GM19452 (cell line): ENCODE results near the gene POTEF.
"Not testable (repeated sequence)": the region's sequence is repeated elsewhere in the genome, so short reads cannot be mapped to it uniquely, and the experiment has no call there.

Experiments
- ATAC-seq: cut with Tn5 transposase; IDR thresholded peaks from one replicate; pipeline ENCODE4 v1.9.1; 2021; ENCODE audit not compliant: unreplicated experiment

POTEF gene

DNA sequence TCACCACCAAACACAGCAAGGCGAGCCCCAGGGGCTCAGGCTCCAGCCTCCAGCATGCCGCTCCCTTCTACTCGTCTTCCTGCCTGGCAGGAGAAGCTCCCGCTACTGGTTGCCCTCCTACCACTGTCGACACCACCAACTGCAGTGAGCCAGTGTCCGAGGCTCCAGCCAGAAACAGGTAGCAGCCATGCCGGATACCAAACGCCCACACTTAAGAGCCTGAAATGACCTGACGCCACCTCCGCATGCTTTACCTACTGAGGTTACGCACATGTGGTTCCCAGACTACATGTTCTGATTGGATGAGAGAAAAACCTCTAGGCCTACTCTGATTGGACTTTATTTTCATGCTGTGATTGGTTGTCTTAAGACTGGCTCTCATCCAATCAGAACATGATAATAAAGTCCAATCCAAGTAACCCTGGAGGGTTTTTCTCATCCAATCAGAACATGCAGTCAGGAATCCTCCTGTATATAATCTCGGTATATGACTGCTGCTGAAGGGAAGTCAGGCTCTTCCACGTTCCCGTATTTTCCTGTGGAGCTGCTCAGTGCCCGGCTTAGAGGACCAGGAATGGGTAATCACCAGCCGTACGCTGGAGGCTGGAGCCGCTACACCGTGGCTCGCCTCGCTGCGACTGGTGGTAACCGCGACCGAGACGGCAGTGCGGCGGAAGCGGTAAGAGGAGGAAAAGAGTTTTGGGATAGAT, at the start of gene POTEF:
TSS of gene POTEF (minus strand) at position 103 of the 710 bp plus-strand sequence. CDS start 8,707 bp downstream, outside the sequence.
- ATAC-seq: not testable (repeated sequence)

DNA sequence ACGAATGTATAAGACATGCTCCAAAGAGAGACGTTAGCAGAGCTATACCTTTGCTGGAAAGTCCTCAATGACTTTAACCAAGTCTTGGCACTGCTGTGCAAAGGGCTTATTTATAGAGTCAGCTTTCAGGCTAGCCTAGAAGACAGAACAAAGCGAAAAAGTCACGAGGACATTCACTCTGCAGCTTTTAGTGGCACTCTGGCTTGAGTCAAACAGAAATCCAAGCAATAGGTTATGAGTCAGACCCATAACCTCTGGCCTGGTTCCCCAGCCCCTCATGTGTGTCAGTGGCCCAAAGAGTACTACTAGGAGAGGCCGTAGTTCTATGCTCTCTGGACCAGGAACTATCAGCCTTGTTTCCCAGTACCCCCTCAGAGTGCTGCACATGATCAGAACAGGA, 45.8 kb upstream of the POTEF start:
- ATAC-seq: not testable (repeated sequence)

DNA sequence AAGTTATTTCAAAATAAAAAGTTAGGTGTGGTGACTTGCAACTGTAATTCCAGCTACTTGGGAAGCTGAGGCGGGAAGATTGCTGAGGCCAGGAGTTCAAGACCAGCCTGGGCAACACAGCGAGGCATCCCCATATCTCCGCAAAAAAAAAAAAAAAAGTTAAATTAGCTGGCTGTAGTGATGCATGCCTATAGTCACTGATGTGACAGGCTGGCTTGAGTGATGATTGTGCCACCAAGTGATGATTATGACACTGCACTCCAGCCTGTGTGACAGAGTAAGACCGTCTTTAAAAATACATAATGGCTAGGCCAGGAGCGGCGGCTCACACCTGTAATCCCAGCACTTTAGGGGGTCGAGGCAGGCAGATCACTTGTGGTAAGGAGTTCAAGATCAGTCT, 40.9 kb upstream of the POTEF start:
- ATAC-seq: no peak

DNA sequence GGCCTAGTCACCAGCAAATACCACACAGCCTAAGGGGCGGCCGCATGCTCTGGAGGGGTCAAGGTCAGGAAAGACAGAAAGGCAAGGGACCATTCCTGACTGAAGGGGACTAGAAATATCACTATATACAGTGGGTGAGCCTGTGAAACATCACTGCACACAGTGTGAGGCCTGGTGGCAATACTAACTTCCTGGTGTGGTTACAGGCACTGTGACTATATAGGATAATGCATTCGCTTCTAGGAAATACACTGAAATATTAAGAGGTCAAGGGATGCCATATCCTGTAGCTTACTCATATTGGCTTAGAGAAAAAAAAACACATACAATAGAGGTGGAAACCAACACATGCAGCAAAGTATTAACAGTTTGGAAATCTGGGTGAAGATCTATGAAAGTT, 40.1 kb upstream of the POTEF start:
- ATAC-seq: not testable (repeated sequence)

DNA sequence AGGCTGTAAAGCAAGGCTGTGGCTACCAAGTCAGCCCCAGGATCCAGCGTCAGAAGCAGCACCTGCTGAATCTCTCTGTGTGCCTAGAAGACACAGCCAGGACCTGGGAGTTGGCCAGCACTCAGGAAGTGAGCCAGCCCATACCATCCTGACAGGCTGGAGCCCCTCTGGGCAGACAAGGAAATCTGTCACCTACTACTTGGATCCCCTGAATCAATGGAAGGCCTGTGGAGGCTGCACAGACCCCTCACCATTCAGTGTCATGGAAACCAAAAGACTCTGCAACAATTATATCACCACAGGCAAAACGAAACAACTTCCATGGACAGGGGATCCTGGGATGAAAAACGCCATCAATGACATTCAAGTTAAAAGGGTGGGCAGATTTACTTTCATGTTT, 37.6 kb upstream of the POTEF start:
- not testable (repeated sequence) for ATAC-seq

DNA sequence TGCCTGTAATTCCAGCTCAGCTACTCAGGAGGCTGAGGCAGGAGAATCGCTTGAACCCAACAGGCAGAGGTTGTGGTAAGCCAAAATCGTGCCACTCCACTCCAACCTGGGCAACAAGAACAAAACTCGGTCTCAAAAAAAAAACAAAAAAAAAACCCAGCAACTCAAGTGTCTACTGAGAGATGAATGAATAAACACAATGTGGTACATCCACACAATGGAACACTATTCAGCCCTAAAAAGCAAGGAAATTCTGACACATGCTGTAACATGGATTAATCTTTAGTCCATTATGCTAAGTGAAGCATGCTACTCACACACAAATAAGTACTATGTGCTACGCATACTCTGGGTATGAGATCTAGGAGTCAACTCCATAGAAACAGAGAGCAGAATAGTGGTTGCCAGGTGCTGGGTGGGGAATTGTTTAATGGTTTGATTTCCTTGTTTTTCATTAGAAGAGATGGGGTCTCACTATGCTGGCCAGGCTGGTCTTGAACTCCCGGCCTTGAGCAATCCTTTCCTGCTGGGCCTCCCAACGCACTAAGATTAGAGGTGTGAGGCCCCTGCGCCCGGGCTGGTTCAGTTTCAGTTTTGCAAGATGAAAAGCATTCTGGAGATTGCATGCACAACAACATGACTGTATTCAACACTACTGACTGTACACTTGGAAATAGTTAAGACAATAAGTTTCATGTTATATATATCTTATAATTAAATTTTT, 36.4 kb upstream of the POTEF start:
- no peak for ATAC-seq

DNA sequence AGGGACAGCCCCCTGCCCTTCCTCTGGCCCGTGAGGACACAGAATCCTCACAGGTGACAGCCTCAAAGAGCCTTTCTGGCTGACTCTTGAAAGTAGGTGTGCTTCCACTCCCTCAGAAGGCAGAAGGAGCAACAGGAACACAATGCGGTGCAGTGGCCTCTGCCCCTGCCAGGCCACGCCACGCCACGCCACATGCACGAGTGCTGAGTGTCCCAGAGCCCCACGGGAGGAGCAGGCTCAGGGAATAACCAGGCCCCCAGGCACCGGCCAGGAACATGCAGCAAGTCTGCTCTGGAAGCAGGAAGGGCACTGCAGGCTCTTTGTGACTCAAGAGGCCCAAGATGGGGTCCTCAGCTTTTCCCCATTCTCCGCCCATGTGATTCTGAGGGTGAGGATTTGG, 33.9 kb upstream of the POTEF start:
- no peak for ATAC-seq

DNA sequence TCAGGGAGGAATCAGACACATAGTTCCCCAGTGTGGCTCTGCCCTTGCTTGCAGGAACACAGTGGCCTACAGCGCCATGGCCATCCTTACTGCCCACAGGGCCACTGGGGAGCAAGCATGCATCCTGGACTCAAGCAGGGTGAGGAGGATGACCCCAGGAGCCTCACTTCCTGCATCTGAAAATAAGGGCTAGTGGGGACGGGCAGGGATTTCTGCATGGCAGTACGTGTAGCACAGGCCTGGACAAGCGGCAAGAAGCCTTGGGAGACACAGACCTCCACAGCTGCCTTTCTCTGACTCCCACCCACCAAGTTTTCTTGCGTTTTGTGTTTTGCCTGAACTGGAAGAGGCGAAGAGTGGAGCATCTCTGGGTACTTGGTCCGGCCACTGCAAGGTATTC, 33.5 kb upstream of the POTEF start:
- not testable (repeated sequence) for ATAC-seq

DNA sequence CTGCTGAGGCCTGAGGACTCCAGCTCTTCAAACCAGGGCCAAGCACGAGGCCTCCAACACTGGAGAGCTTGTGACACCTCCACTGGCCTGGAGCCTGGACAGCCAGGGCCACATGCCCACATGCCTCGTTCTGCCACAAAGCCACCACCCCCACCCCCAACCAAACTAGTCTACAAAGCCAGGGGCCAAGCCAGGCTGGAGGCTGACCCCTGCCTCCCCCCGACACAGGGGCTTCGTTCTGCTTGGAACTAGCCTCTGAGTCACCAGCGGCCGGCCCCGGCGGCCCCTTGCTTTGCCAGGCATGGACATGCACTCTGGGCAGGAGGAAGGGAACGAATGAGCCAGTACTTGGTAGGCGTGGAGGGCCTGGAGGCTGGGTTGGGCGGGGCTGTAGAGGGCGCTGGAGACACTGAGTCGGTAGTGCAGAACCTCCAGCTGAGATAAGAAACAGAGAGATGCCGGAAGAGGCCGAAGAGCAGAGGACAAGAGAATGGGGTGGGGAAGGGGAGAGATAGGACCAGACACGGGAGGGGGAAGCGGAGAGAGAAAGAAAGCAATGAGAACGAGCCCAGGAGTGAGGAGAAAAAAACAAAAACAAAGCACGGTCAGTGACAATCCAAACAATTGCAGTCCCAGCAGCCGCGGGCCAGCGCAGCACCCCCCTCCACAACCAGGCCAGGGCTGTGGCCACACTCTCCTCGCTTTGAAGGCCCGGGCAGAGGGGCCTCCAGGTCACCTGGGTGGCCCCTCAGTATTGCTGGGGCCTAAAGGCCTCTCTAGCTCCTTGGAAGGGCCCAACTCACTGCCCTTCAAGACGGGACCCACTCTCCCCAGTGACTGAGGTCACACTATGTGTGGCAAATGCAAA, 32.0 kb upstream of the POTEF start:
- ATAC-seq: not testable (repeated sequence)

DNA sequence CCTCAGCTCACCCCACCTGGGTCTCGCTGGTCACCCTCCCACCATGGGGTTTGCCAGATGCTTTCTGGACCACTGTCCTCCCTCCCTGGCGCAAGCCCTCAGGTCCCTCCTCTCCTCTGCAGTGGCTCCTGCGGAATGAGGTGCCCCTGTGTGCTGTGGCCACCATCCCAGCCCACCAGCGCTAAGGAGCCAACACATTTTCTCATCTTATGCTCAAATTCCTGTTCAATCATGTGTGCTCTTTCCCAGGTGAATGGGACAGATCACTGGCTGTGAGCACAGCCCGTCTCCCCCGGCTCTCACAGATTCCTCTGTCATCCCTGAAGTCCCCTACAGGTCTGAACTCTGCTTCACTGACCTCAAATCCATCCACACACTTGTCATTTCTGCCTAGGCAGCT, 31.1 kb upstream of the POTEF start:
- ATAC-seq: no peak

DNA sequence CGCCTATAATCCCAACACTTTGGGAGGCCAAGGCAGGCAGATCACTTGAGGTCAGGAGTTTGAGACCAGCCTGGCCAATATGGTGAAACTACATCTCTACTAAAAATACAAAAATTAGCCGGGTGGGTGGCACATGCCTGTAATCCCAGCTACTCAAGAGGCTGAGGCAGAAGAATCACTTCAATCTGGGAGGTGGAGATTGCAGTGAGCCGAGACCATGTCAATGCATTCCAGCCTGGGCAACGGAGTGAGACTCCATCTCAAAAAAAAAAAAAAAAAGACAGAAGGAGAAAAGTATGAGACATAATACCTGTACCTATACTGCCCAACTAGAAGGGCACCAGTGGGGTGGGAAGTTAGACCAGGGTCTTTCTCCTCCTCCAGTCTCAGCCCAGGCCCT, 30.4 kb upstream of the POTEF start:
- ATAC-seq: not testable (repeated sequence)

DNA sequence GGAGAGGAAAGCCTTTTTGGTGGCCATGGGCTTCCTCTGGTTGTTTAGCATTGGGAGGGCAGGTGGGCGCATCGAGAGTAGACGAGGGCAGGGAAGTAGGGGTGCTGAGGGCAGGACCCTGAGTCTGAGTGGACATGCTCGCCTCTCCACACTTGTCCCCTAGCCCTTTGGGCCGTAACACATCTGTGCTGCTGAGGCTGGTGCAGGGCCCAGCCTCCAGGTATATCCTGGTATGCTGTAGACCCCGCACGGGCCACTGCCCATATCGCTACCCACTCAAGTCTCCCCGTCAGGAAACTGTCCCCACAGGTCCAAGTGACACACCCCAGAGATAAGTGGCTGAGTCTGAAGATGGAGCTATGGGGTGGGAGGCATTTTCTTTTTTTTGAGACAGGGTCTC, 29.6 kb upstream of the POTEF start:
- ATAC-seq: no peak

DNA sequence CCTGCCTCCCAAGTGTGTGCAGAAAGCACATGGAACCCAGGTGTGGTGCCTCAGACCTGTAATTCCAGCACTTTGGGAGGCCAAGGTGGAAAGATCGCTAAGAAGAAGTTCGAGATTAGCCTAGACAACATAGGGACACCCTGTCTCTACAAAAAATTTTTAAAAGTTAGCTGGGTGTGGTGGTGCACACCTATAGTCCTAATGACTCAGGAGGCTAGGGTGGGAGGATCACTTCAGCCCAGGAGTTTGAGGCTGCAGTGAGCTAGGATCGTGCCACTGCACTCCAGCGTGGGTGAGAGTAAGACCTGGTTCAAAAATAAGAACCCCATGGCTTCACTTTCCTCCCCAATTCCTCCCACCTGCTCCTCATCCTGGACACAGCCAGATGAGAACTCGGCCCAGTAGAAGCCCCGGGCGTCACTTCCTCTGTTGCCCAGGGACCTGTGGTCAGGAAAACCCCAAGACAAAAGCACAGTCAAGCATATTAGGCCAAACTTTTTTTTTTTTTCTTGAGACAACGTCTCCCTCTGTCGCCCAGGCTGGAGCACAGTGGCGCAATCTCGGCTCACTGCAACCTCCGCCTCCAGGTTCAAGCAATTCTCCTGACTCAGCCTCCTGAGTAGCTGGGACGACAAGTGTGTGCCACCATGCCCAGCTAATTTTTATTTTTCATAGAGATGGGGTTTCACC, 28.9 kb upstream of the POTEF start:
- ATAC-seq: peak; percentile 79

DNA sequence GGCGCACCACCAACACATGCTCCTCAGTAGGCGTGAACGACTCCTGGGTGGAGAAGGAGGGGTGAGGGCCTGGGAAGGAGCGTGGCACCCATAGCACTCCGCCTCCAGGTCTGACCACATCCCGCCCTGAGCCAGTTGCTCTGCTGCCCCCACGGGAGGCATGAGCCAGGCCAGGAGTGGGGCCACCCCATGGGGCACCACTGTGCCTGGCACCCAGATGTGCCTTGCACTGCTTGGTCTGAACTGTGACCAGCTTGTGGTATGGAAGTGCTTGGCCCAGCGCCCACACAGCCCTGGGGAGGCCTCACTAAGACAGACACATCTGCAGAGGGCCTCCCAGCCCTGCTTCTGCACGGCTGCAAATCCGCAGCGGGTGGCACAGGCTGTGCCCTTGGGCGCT, 28.3 kb upstream of the POTEF start:
- ATAC-seq: peak; percentile 37

DNA sequence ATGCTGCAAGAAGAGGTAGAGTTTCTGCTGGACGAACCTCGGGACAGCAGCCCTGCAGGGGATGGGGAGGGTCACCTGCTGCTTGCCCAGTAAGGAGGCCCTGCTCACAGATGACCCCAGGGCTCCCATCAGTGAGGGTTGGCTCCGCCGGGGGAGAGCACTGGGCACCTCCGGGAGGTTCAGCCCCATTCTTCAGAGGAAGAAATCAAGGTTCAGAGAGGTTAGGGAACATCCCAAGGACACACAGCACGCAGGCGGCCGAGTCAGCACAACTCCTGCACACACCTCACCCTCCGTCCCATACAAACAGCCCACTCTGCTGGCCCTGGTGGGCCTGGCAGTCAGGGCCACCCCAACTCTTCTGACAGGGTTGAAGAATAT, 27.6 kb upstream of the POTEF start:
- ATAC-seq: no peak

DNA sequence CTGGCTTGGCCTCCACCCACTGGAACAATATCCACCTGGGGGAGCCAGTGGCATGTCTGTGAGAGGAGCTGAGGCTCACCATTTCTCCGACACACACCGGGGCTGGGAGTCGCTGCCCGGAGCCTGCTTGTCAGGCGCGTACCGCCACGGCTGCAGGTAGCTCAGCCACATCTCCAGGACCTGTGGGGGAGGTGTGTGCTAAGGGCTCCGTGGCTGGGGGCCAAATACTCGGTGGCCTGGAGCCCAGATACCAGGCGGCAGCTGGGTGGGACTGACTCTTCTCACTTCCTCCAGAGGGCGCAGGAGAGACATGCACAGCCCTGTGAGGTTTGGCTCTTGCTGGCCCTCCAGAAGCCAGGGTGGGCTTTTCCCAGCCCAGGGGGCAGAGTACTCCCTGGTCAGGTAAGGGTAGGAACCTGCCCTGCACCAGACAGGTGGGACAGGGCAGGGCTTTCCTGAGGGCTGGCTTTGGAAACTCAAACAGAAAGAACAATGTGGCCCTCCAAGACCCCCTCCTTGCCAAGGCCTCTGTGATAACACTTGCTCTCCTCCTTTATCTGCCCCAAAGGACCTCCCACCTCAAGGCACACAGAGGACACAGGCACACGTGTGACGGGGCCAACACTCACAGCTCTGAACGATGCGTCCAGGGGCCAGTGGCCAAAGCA, 27.1 kb upstream of the POTEF start:
- not testable (repeated sequence) for ATAC-seq

DNA sequence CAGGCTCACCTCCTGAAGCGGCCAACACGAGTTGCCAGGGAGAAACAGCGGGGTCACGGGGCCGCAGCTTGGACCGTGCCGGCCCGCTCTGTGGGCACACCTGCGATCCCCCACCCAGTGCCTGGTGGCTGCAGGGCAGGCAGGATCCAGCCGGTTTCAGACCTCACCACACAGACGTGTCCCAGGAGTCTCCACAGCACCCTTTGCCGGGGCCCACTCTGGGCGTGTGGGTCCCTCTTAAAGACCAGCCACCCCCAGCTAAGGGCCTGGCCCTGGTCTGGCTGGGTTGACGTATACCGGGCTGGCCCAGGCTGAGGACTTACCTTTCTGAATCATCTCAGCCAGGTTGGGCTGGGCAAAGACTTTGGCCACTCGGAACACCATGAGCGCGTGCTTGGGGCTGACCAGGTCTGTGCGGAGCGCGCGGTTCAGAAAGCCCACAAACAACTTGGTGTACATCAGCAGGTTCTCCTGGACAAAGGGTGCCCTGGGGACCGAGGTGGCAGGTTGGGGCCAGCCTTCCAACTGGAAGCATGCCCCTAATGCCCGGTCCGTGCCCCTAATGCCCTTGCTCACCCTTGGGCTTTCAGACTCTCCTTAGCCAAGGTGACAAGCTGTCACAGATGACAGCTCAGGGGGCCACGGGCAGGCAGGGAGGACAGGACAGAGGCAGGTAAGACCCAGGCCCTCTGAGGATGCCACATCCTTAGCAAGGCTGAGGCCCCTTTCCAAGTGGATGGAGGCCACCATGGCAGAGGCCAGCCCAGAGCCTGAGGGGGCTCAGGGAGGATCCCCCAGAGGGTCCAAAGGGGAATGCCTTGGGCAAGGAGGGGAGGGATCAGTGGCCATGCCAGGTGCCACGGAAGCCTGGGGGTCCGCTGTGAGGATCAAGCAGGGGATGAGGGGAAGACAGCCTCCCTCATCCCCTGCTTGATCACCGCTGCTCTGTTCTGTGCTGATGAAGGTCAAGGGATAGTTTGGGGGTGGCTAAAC, 26.0 kb upstream of the POTEF start:
- no peak for ATAC-seq

DNA sequence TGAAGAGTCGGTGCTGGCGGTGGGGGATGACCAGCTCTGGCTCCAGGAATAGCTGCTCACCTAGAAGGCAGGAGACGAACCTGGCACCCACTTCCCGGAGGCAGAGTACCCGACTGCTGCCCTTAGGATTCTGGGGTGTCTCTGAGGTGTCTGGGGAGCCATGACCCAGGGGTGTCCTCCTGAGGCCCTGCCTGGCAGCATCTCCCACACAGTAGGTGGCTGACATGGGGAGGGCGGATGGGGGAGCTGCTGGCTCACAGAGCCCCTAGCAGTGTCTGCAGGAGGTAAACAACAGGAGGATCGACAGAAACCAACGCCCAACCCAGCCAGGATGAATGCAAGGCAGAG, 25.4 kb upstream of the POTEF start:
- ATAC-seq: not testable (repeated sequence)

DNA sequence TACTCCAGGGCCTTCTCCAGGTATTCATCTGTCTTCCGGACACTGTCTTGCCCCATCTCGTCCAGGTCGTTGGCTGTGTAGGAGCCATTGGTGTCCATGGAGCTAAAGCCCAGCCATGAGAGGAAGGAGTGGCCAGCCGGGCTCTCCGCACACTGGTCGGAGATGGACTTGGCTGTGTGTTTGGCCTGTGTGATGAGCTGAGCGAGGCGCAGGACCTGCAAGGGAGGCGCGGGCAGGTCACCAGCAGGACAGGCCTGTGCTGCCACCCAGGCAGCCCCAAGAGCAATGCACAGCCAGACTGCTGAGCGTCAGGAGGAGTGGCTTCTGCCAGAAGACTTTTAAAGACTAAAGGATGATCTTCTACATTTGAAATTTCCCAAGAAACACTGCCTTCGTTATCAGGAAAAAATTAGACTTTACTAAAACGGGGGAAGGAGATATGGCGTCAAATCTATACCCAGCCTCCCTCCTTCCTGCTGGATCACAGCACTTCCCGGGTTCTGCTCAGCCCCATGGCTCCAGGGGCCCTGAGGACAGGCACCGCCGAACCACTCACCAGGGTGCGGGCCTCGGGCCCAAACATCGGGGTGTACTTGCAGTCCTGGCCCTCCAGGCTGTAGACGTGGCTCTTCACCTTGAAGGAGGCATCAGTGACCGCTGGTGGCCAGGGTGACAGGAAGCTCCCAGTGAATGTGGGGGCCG, 24.9 kb upstream of the POTEF start:
- ATAC-seq: not testable (repeated sequence)
